ENCODE results near the gene SEMA3C. TPM values are rescaled to one million over a fixed set of nuclear protein-coding genes. Genes with fewer than 3 reads are reported as not detected.

The SEMA3C gene
- total RNA-seq, 1 donor from 2014 or later: 91.3 TPM

DNA sequence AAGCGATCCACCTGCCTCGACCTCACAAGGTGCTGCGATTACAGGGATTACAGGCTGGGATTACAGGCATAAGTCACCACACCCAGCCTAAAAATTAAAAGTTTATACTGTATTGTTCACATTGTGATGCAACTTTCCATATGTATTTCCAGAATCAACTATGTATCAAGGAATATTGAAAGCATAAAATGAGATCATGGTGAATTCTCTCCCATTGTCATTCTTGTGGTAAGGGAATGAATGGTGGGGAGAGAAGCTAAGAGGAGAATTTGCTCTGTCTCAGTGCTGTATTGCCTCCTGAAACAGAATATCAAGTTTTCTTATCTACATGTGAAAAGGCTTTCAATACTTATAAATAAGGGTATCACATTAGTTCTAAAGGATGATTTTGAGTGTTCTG lies 198.7 kb downstream of the SEMA3C start:
- Mint-ChIP-seq H3K4me3 (ENCODE audit: unreplicated experiment) (no peak overlapping the region), H3K4me1 (ENCODE audit: low read depth, unreplicated experiment) (peaks cover 23% of the 10 kb centered on the region), H3K9me3 (ENCODE audit: unreplicated experiment) (no peaks in the 10 kb centered on the region), H3K27ac (ENCODE audit: unreplicated experiment) (no peak overlapping the region), H3K27me3 (ENCODE audit: unreplicated experiment) (no peaks in the 10 kb centered on the region), H3K36me3 (ENCODE audit: unreplicated experiment) (no peaks in the 10 kb centered on the region)
- TF ChIP-seq, protein P1, sequence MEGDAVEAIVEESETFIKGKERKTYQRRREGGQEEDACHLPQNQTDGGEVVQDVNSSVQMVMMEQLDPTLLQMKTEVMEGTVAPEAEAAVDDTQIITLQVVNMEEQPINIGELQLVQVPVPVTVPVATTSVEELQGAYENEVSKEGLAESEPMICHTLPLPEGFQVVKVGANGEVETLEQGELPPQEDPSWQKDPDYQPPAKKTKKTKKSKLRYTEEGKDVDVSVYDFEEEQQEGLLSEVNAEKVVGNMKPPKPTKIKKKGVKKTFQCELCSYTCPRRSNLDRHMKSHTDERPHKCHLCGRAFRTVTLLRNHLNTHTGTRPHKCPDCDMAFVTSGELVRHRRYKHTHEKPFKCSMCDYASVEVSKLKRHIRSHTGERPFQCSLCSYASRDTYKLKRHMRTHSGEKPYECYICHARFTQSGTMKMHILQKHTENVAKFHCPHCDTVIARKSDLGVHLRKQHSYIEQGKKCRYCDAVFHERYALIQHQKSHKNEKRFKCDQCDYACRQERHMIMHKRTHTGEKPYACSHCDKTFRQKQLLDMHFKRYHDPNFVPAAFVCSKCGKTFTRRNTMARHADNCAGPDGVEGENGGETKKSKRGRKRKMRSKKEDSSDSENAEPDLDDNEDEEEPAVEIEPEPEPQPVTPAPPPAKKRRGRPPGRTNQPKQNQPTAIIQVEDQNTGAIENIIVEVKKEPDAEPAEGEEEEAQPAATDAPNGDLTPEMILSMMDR (IDR thresholded peaks at IDR 0.05; ENCODE audit: partially characterized antibody, unreplicated experiment): no peak
- DNase-seq: no peak

DNA sequence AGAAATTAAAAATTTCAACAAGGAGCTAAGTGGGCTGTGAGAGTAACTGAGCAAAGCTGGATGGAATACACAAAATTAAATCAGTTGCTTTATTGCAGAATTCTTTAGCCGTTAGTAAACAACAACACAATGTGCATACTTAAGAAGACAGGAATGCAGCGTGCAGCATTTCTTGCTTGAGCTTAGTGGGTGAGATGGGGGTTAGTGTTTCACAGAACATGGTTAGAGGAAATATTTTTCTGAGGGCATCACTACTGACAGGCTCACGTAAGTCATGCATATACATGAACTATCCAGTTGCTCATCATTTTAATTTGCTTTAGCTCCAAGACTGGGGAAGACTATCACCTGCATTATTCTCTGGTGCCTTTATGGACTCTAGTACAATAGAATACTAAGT lies 199.6 kb downstream of the SEMA3C start:
- Mint-ChIP-seq H3K4me3 (ENCODE audit: unreplicated experiment) (no peak overlapping the region), H3K4me1 (ENCODE audit: low read depth, unreplicated experiment) (peaks cover 14% of the 10 kb centered on the region), H3K36me3 (ENCODE audit: unreplicated experiment) (no peaks in the 10 kb centered on the region), H3K9me3 (ENCODE audit: unreplicated experiment) (no peaks in the 10 kb centered on the region), H3K27me3 (ENCODE audit: unreplicated experiment) (no peaks in the 10 kb centered on the region), H3K27ac (ENCODE audit: unreplicated experiment) (no peak overlapping the region)
- DNase-seq: no peak
- TF ChIP-seq, protein P1 (IDR thresholded peaks at IDR 0.05; ENCODE audit: partially characterized antibody, unreplicated experiment): no peak

DNA sequence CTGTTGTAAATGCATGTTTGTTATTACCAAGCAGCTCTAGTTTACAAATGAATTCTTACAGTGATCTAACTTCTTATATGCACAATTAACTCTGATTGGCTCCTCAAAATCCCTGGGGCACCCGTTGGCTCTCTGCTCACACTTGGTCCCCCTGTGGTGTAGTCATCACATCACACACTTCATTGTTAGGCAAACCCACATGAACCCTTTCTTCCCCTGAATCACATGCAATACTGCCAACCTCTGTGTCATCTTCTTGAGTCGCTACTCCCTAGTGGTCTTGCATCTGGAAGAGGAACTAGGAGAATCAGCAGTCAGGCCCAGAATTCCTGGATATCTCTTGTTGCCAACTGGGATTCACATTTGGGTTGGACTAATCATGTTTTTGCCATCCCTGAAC lies 207.3 kb downstream of the SEMA3C start:
- no peaks in the 10 kb centered on the region for H3K36me3 Mint-ChIP-seq (ENCODE audit: unreplicated experiment)
- H3K9me3 Mint-ChIP-seq (ENCODE audit: unreplicated experiment): peaks cover 2% of the 10 kb centered on the region
- H3K4me3 Mint-ChIP-seq (ENCODE audit: unreplicated experiment): no peak overlapping the region
- TF ChIP-seq, protein P1 (IDR thresholded peaks at IDR 0.05; ENCODE audit: partially characterized antibody, unreplicated experiment): no peak
- no peaks in the 10 kb centered on the region for H3K4me1 Mint-ChIP-seq (ENCODE audit: low read depth, unreplicated experiment)
- no peaks in the 10 kb centered on the region for H3K27me3 Mint-ChIP-seq (ENCODE audit: unreplicated experiment)
- no peak overlapping the region for H3K27ac Mint-ChIP-seq (ENCODE audit: unreplicated experiment)
- DNase-seq: no peak

GRCh38 chr7:80708123-80708522 lies 210.7 kb downstream of the SEMA3C start:
- Mint-ChIP-seq H3K27me3 (ENCODE audit: unreplicated experiment) (no peaks in the 10 kb centered on the region), H3K36me3 (ENCODE audit: unreplicated experiment) (no peaks in the 10 kb centered on the region), H3K27ac (ENCODE audit: unreplicated experiment) (no peak overlapping the region), H3K9me3 (ENCODE audit: unreplicated experiment) (peaks cover 2% of the 10 kb centered on the region), H3K4me3 (ENCODE audit: unreplicated experiment) (no peak overlapping the region), H3K4me1 (ENCODE audit: low read depth, unreplicated experiment) (no peaks in the 10 kb centered on the region)
- TF ChIP-seq, protein P1 (IDR thresholded peaks at IDR 0.05; ENCODE audit: partially characterized antibody, unreplicated experiment): no peak
- no peak for DNase-seq

- H3K27ac Mint-ChIP-seq (ENCODE audit: unreplicated experiment): no peak overlapping the region
- no peak overlapping the region for H3K4me3 Mint-ChIP-seq (ENCODE audit: unreplicated experiment)
- no peaks in the 10 kb centered on the region for H3K9me3 Mint-ChIP-seq (ENCODE audit: unreplicated experiment)
- TF ChIP-seq, protein P1 (IDR thresholded peaks at IDR 0.05; ENCODE audit: partially characterized antibody, unreplicated experiment): no peak
- H3K27me3 Mint-ChIP-seq (ENCODE audit: unreplicated experiment): no peaks in the 10 kb centered on the region
- H3K36me3 Mint-ChIP-seq (ENCODE audit: unreplicated experiment): no peaks in the 10 kb centered on the region
- DNase-seq: no peak
- H3K4me1 Mint-ChIP-seq (ENCODE audit: low read depth, unreplicated experiment): no peaks in the 10 kb centered on the region
Measured at GRCh38 chr7:80707318-80707717, 211.5 kb downstream of the SEMA3C start.

Measured in glutamatergic neuron (in vitro differentiated cells).